Activated T-helper 1 cell treated with anti-CD3 and anti-CD28 coated beads, Interleukin-12 subunit alpha, Interleukin-12 subunit beta, Interleukin-2, Interleukin-4 antibody, amounts not matched to agents 30 ng/mL and 10 ng/mL and 1 ng/mL, durations not matched to agents 14 hours and 24 hours and 36 hours (primary cell): ENCODE measurements around the gene COL4A2. TPM values are rescaled to one million over a fixed set of nuclear protein-coding genes. Genes with fewer than 3 reads are reported as not detected.

Experiments used
- DNase-seq: peaks from one replicate; pipeline ENCODE4 v3.0.0; 2021; ENCODE audit warnings: low spot score
- H3K27ac Mint-ChIP-seq: one replicate; pipeline ENCODE4 v1.8.0; 2021; ENCODE audit warnings: mild to moderate bottlenecking, mixed read lengths
- H3K27me3 Mint-ChIP-seq: one replicate; pipeline ENCODE4 v1.8.0; 2022; ENCODE audit warnings: mild to moderate bottlenecking, moderate library complexity, mixed read lengths; ENCODE audit not compliant: insufficient read depth
- H3K36me3 Mint-ChIP-seq: one replicate; pipeline ENCODE4 v1.8.0; 2021; ENCODE audit warnings: low read depth, mixed read lengths
- H3K4me1 Mint-ChIP-seq: one replicate; pipeline ENCODE4 v1.8.0; 2021; ENCODE audit warnings: low read depth, mixed read lengths
- H3K4me3 Mint-ChIP-seq: one replicate; pipeline ENCODE4 v1.8.0; 2021; ENCODE audit warnings: mild to moderate bottlenecking, moderate library complexity, mixed read lengths
- H3K9me3 Mint-ChIP-seq: one replicate; pipeline ENCODE4 v1.8.0; 2021; ENCODE audit warnings: mixed read lengths
- intact Hi-C: fragments of 100-400 bp; cut with micrococcal nuclease; formaldehyde crosslinking; loops from one replicate; pipeline ENCODE4 v1.15.1; 2024
- total RNA-seq: library from RNA; stranded (reverse); gene quantifications from 2 replicates; pipeline ENCODE4 v1.2.3, GENCODE V29; 2022

The COL4A2 gene
- total RNA-seq, 1 donor from 2014 or later = not detected

GRCh38 chr13:110412132-110412914, 105.2 kb downstream of the COL4A2 start:
- peak; percentile 52 for DNase-seq
- H3K4me1 Mint-ChIP-seq = peaks cover 9% of the 10 kb centered on the region
- H3K4me3 Mint-ChIP-seq = no peak overlapping the region
- H3K27me3 Mint-ChIP-seq = peaks cover 45% of the 10 kb centered on the region
- H3K27ac Mint-ChIP-seq = peak overlapping the region; percentile 35
- intact Hi-C loops = loop anchor here (1.0 to 5.0 kb wide), 5 partner anchors 9 to 1451 kb away; partner anchors contain the start of genes COL4A1 and COL4A2
- no peaks in the 10 kb centered on the region for H3K36me3 Mint-ChIP-seq
- H3K9me3 Mint-ChIP-seq = no peaks in the 10 kb centered on the region

- no peak for DNase-seq
- Mint-ChIP-seq H3K4me3 (no peak overlapping the region), H3K27ac (no peak overlapping the region), H3K9me3 (no peaks in the 10 kb centered on the region), H3K27me3 (peaks cover 46% of the 10 kb centered on the region), H3K36me3 (no peaks in the 10 kb centered on the region), H3K4me1 (peaks cover 9% of the 10 kb centered on the region)
- intact Hi-C loops = loop anchor here (2.0 to 5.0 kb wide), 2 partner anchors 106 to 274 kb away; partner anchors contain the start of genes COL4A1 and COL4A2
These were observed 106.1 kb downstream of the COL4A2 start for GRCh38 chr13:110413016-110413675.

GRCh38 chr13:110413676-110414040, 106.6 kb downstream of the COL4A2 start:
- no peak for DNase-seq
- no peak overlapping the region for H3K4me3 Mint-ChIP-seq
- no peaks in the 10 kb centered on the region for H3K36me3 Mint-ChIP-seq
- peaks cover 51% of the 10 kb centered on the region for H3K27me3 Mint-ChIP-seq
- intact Hi-C loops = loop anchor here (2.0 to 5.0 kb wide), 2 partner anchors 106 to 275 kb away; partner anchors contain the start of genes COL4A1 and COL4A2
- no peaks in the 10 kb centered on the region for H3K9me3 Mint-ChIP-seq
- no peak overlapping the region for H3K27ac Mint-ChIP-seq
- H3K4me1 Mint-ChIP-seq = peaks cover 9% of the 10 kb centered on the region

- intact Hi-C loops = loop anchor here (5.0 kb wide), 1 partner anchor 107 kb away; the partner anchor contains the start of genes COL4A1 and COL4A2
- Mint-ChIP-seq H3K4me3 (no peak overlapping the region), H3K36me3 (no peaks in the 10 kb centered on the region), H3K9me3 (no peaks in the 10 kb centered on the region), H3K4me1 (peaks cover 9% of the 10 kb centered on the region), H3K27me3 (peaks cover 52% of the 10 kb centered on the region), H3K27ac (no peak overlapping the region)
- DNase-seq = no peak
These were observed 107.2 kb downstream of the COL4A2 start for GRCh38 chr13:110414283-110414682.

- Mint-ChIP-seq H3K36me3 (no peaks in the 10 kb centered on the region), H3K27me3 (peaks cover 53% of the 10 kb centered on the region), H3K4me1 (peaks cover 9% of the 10 kb centered on the region), H3K27ac (no peak overlapping the region), H3K4me3 (no peak overlapping the region), H3K9me3 (no peaks in the 10 kb centered on the region)
- intact Hi-C loops = loop anchor here (5.0 kb wide), 1 partner anchor 108 kb away; the partner anchor contains the start of genes COL4A1 and COL4A2
- DNase-seq = no peak
These were observed 107.8 kb downstream of the COL4A2 start for GRCh38 chr13:110414931-110415330.

GRCh38 chr13:110415669-110416068, 108.6 kb downstream of the COL4A2 start:
- Mint-ChIP-seq H3K36me3 (no peaks in the 10 kb centered on the region), H3K4me3 (no peak overlapping the region), H3K27ac (no peak overlapping the region), H3K9me3 (no peaks in the 10 kb centered on the region), H3K4me1 (peaks cover 9% of the 10 kb centered on the region), H3K27me3 (peaks cover 55% of the 10 kb centered on the region)
- no peak for DNase-seq
- intact Hi-C loops = no loop called here

GRCh38 chr13:110416131-110417025, 109.3 kb downstream of the COL4A2 start:
- Mint-ChIP-seq H3K9me3 (no peaks in the 10 kb centered on the region), H3K27me3 (peaks cover 61% of the 10 kb centered on the region), H3K4me1 (peaks cover 14% of the 10 kb centered on the region), H3K4me3 (no peak overlapping the region), H3K27ac (no peak overlapping the region), H3K36me3 (no peaks in the 10 kb centered on the region)
- DNase-seq = no peak
- intact Hi-C loops = no loop called here

GRCh38 chr13:110418944-110419343, 111.9 kb downstream of the COL4A2 start:
- no peak for DNase-seq
- H3K9me3 Mint-ChIP-seq = no peaks in the 10 kb centered on the region
- peaks cover 13% of the 10 kb centered on the region for H3K4me1 Mint-ChIP-seq
- intact Hi-C loops = no loop called here
- no peak overlapping the region for H3K27ac Mint-ChIP-seq
- H3K4me3 Mint-ChIP-seq = no peak overlapping the region
- H3K36me3 Mint-ChIP-seq = no peaks in the 10 kb centered on the region
- peaks cover 81% of the 10 kb centered on the region for H3K27me3 Mint-ChIP-seq

GRCh38 chr13:110419381-110419791, 112.3 kb downstream of the COL4A2 start:
- peaks cover 13% of the 10 kb centered on the region for H3K4me1 Mint-ChIP-seq
- H3K27me3 Mint-ChIP-seq = peaks cover 84% of the 10 kb centered on the region
- no peak overlapping the region for H3K4me3 Mint-ChIP-seq
- intact Hi-C loops = no loop called here
- no peak overlapping the region for H3K27ac Mint-ChIP-seq
- no peaks in the 10 kb centered on the region for H3K36me3 Mint-ChIP-seq
- DNase-seq = no peak
- no peaks in the 10 kb centered on the region for H3K9me3 Mint-ChIP-seq

GRCh38 chr13:110419946-110420345, 112.9 kb downstream of the COL4A2 start:
- Mint-ChIP-seq H3K4me1 (peaks cover 13% of the 10 kb centered on the region), H3K27ac (no peak overlapping the region), H3K9me3 (no peaks in the 10 kb centered on the region), H3K27me3 (peaks cover 86% of the 10 kb centered on the region), H3K4me3 (no peak overlapping the region), H3K36me3 (no peaks in the 10 kb centered on the region)
- no peak for DNase-seq
- intact Hi-C loops = no loop called here

- Mint-ChIP-seq H3K9me3 (no peaks in the 10 kb centered on the region), H3K4me1 (peaks cover 13% of the 10 kb centered on the region), H3K27me3 (peaks cover 88% of the 10 kb centered on the region), H3K27ac (no peak overlapping the region), H3K4me3 (no peak overlapping the region), H3K36me3 (no peaks in the 10 kb centered on the region)
- intact Hi-C loops = loop anchor here (1.0 kb wide), 1 partner anchor 8 kb away; no protein-coding TSS in a partner anchor
- DNase-seq = no peak
These were observed 113.5 kb downstream of the COL4A2 start for GRCh38 chr13:110420626-110421025.

GRCh38 chr13:110421061-110421460, 114.0 kb downstream of the COL4A2 start:
- H3K9me3 Mint-ChIP-seq = no peaks in the 10 kb centered on the region
- H3K4me1 Mint-ChIP-seq = peaks cover 13% of the 10 kb centered on the region
- intact Hi-C loops = loop anchor here (1.0 kb wide), 1 partner anchor 9 kb away; no protein-coding TSS in a partner anchor
- H3K4me3 Mint-ChIP-seq = no peak overlapping the region
- no peak for DNase-seq
- H3K36me3 Mint-ChIP-seq = no peaks in the 10 kb centered on the region
- no peak overlapping the region for H3K27ac Mint-ChIP-seq
- peaks cover 88% of the 10 kb centered on the region for H3K27me3 Mint-ChIP-seq
